H1 (cell line): ENCODE results near the gene TBC1D22A. TPM values are rescaled to one million over a fixed set of nuclear protein-coding genes. Genes with fewer than 3 reads are reported as not detected.

ENCODE experiments used
- CTCF ChIA-PET: fragments of 300-600 bp; sonication (Branson Sonifier 250); formaldehyde crosslinking; loops from one replicate; lab custom pipeline; 2021; ENCODE audit not compliant: partially characterized antibody; lab: Charles Lee
- POLR2A ChIA-PET: fragments of 300-600 bp; sonication (Branson Sonifier 250); formaldehyde crosslinking; loops from one replicate; lab custom pipeline; 2021; ENCODE audit warnings: inconsistent platforms; ENCODE audit not compliant: partially characterized antibody; lab: Charles Lee
- DNase-seq, 2 experiments: peaks; one replicate each; pipeline versions ENCODE4 v3.0.0 to v3.0.0-alpha.2; 2010 to 2022; ENCODE audit warnings: low spot score in 2 of 2, low read depth in 1 of 2, mixed read lengths in 1 of 2
- FAIRE-seq: peaks from 2 replicates; lab custom pipeline; 2011; peaks lifted over from hg19 to GRCh38; lab: Jason Lieb, UNC
- H2AFZ ChIP-seq: 2 replicates; pipeline ENCODE4 v1.8.1; 2012; ENCODE audit warnings: low read length, inconsistent platforms
- H2AK5ac ChIP-seq: 2 replicates; pipeline ENCODE4 v1.6.1; 2013; ENCODE audit warnings: low read depth, low read length
- H2BK120ac ChIP-seq: replicated peaks from 2 replicates; pipeline ENCODE3; 2013; ENCODE audit warnings: low read depth, low read length, inconsistent platforms
- H2BK12ac ChIP-seq: 2 replicates; pipeline ENCODE4 v1.6.1; 2013; ENCODE audit warnings: low read depth, low read length
- H2BK15ac ChIP-seq: 2 replicates; pipeline ENCODE4 v1.6.1; 2013; ENCODE audit warnings: low read length
- H2BK20ac ChIP-seq: 2 replicates; pipeline ENCODE4 v1.6.1; 2013; ENCODE audit warnings: low read length
- H2BK5ac ChIP-seq: 2 replicates; pipeline ENCODE4 v1.6.1; 2013; ENCODE audit warnings: low read depth, low read length
- H3K14ac ChIP-seq: 2 replicates; pipeline ENCODE4 v1.6.1; 2013; ENCODE audit warnings: inconsistent platforms; ENCODE audit not compliant: insufficient read length
- H3K18ac ChIP-seq: 2 replicates; pipeline ENCODE4 v1.6.1; 2013; ENCODE audit warnings: low read length; ENCODE audit errors: extremely low read depth
- H3K23ac ChIP-seq: 2 replicates; pipeline ENCODE4 v1.6.1; 2013; ENCODE audit warnings: inconsistent platforms; ENCODE audit not compliant: insufficient read length
- H3K23me2 ChIP-seq: 2 replicates; pipeline ENCODE4 v1.6.1; 2013; ENCODE audit warnings: low read depth, low read length
- H3K27ac ChIP-seq: 2 replicates; pipeline ENCODE4 v1.6.1; 2011; ENCODE audit warnings: low read depth, low read length, inconsistent platforms
- H3K27me3 ChIP-seq, 4 experiments: replicated peaks in 1 of 4; 1 replicate in 1 of 4; 2 replicates in 3 of 4; pipeline versions ENCODE4 v1.6.1 to v1.8.1; 2011 to 2013; ENCODE audit warnings: low read length in 3 of 4, mild to moderate bottlenecking in 3 of 4, inconsistent platforms in 2 of 4, mixed read lengths in 2 of 4, moderate library complexity in 1 of 4; ENCODE audit not compliant: control insufficient read depth in 3 of 4, insufficient read depth in 3 of 4; ENCODE audit errors: extremely low read depth in 1 of 4
- H3K36me3 ChIP-seq, 4 experiments: 2 replicates each; pipeline versions ENCODE4 v1.6.1 to v1.8.1; 2011 to 2013; ENCODE audit warnings: mild to moderate bottlenecking in 4 of 4, low read length in 3 of 4, moderate library complexity in 2 of 4, control low read depth in 1 of 4, inconsistent platforms in 1 of 4; ENCODE audit not compliant: insufficient read depth in 4 of 4, control insufficient read depth in 2 of 4
- H3K4ac ChIP-seq: replicated peaks from 2 replicates; pipeline ENCODE3; 2013; ENCODE audit warnings: low read length, low read depth, mixed read lengths, inconsistent platforms; ENCODE audit not compliant: insufficient read length
- H3K4me1 ChIP-seq, 4 experiments: replicated peaks in 1 of 4; 1 replicate in 1 of 4; 2 replicates in 3 of 4; pipeline versions ENCODE4 v1.6.1 to v1.8.1; 2011 to 2013; ENCODE audit warnings: low read length in 3 of 4, inconsistent platforms in 2 of 4, mixed read lengths in 1 of 4; ENCODE audit not compliant: insufficient read depth in 4 of 4, control insufficient read depth in 3 of 4
- H3K4me2 ChIP-seq, 2 experiments: 2 replicates each; pipeline versions ENCODE4 v1.6.1 to v1.8.1; 2011 to 2013; ENCODE audit warnings: low read depth in 2 of 2, low read length in 2 of 2, control low read depth in 1 of 2, inconsistent platforms in 1 of 2, mild to moderate bottlenecking in 1 of 2; ENCODE audit not compliant: insufficient read depth in 1 of 2
- H3K4me3 ChIP-seq, 4 experiments: fragments of 200-600, 300-600 bp in 1 of 4; sonication (generic), shearing (Covaris generic), sonication (Bioruptor Twin) in 1 of 4; 2 replicates each; pipeline versions ENCODE4 v1.5.1 to v1.8.1; 2011 to 2016; ENCODE audit warnings: low read length in 4 of 4, low read depth in 3 of 4, control low read depth in 2 of 4, inconsistent platforms in 2 of 4, mild to moderate bottlenecking in 2 of 4, mixed read lengths in 1 of 4, moderate library complexity in 1 of 4; ENCODE audit not compliant: insufficient read depth in 2 of 4; ENCODE audit errors: extremely low read depth in 1 of 4
- H3K56ac ChIP-seq: replicated peaks from 2 replicates; pipeline ENCODE3; 2013; ENCODE audit warnings: low read depth, mild to moderate bottlenecking, mixed read lengths, low read length, inconsistent platforms; ENCODE audit not compliant: insufficient read length
- H3K79me1 ChIP-seq: 2 replicates; pipeline ENCODE4 v1.6.1; 2013; ENCODE audit warnings: low read depth, low read length, control low read depth
- H3K79me2 ChIP-seq, 2 experiments: 2 replicates each; pipeline versions ENCODE4 v1.6.1 to v1.8.1; 2012 to 2013; ENCODE audit warnings: low read length in 2 of 2, mild to moderate bottlenecking in 2 of 2, inconsistent platforms in 1 of 2; ENCODE audit not compliant: insufficient read depth in 2 of 2, control insufficient read depth in 1 of 2
- H3K9ac ChIP-seq, 4 experiments: replicated peaks in 1 of 4; 1 replicate in 1 of 4; 2 replicates in 3 of 4; pipeline versions ENCODE4 v1.6.1 to v1.8.1; 2011 to 2013; ENCODE audit warnings: low read depth in 3 of 4, low read length in 3 of 4, control low read depth in 2 of 4, mild to moderate bottlenecking in 2 of 4, moderate library complexity in 2 of 4, inconsistent platforms in 1 of 4; ENCODE audit errors: extremely low read depth in 1 of 4
- H3K9me3 ChIP-seq, 2 experiments: 2 replicates each; pipeline versions ENCODE4 v1.6.1 to v1.8.1; 2012 to 2013; ENCODE audit warnings: mild to moderate bottlenecking in 2 of 2, moderate library complexity in 2 of 2, control low read depth in 1 of 2, inconsistent platforms in 1 of 2, low read depth in 1 of 2, low read length in 1 of 2, mixed read lengths in 1 of 2; ENCODE audit not compliant: insufficient read depth in 2 of 2
- H4K20me1 ChIP-seq, 2 experiments: replicated peaks in 1 of 2; 2 replicates each; pipeline versions ENCODE3 to v1.8.1; 2011 to 2013; ENCODE audit warnings: inconsistent platforms in 2 of 2, low read length in 2 of 2, mild to moderate bottlenecking in 1 of 2; ENCODE audit not compliant: insufficient read depth in 2 of 2, control insufficient read depth in 1 of 2
- H4K5ac ChIP-seq: 2 replicates; pipeline ENCODE4 v1.6.1; 2013; ENCODE audit warnings: low read length, low read depth, mixed read lengths, inconsistent platforms; ENCODE audit not compliant: insufficient read length
- H4K8ac ChIP-seq: 2 replicates; pipeline ENCODE4 v1.8.0; 2013; ENCODE audit warnings: mild to moderate bottlenecking, moderate library complexity, low read length, inconsistent platforms; ENCODE audit not compliant: insufficient read depth; ENCODE audit errors: extremely low read depth
- H4K91ac ChIP-seq: replicated peaks from 2 replicates; pipeline ENCODE3; 2013; ENCODE audit warnings: low read length, mixed read lengths, inconsistent platforms; ENCODE audit not compliant: insufficient read length
- KDM4A ChIP-seq: IDR thresholded peaks from one replicate; pipeline ENCODE4 v1.7.1; 2012; ENCODE audit warnings: low read depth, mild to moderate bottlenecking, moderate library complexity, low read length, inconsistent platforms; ENCODE audit not compliant: severe bottlenecking
- SP1 ChIP-seq: IDR thresholded peaks from 2 replicates; pipeline ENCODE4 v1.6.1; 2011; ENCODE audit warnings: low read depth, low read length
- TAF1 ChIP-seq: IDR thresholded peaks from 2 replicates; pipeline ENCODE4 v1.6.1; 2011; ENCODE audit warnings: mild to moderate bottlenecking, low read depth, low read length
- WGBS, 2 experiments: shearing (Covaris generic) in 1 of 2; methylation state at CpG; one replicate each; pipeline versions ENCODE4 v1.1.6 to v1.1.7; 2013 to 2015; ENCODE audit warnings: low lambda C conversion rate in 2 of 2, mixed read lengths in 2 of 2, inconsistent platforms in 1 of 2, low coverage in 1 of 2, missing lambda C conversion rate in 1 of 2; ENCODE audit not compliant: insufficient replicate concordance in 2 of 2, insufficient coverage in 1 of 2, insufficient read length in 1 of 2; ENCODE audit errors: extremely low coverage in 1 of 2, missing lambda C conversion rate in 1 of 2; 5-methylcytosine and 5-hydroxymethylcytosine counted together
- polyA plus RNA-seq, 7 experiments: library from polyadenylated mRNA; depleted of rRNA in 3 of 7; stranded (reverse) in 5 of 7; unstranded in 2 of 7; fragments of >200 nt in 5 of 7; fragments of 200-250 nt in 2 of 7; gene quantifications; 1 replicate in 5 of 7; 2 replicates in 1 of 7; 4 replicates in 1 of 7; pipeline versions ENCODE4 v1.2.1 to v1.2.3, GENCODE V29; 2011 to 2013; ENCODE audit warnings: missing spikeins in 2 of 7, mixed read lengths in 2 of 7
- total RNA-seq: library from RNA; stranded (reverse); fragmentation: NEBNext Ultra II Directional; extraction: Animal tissue kit (Norgen Biotek cat#: 25700); gene quantifications from 2 replicates; pipeline ENCODE4 v1.2.1, GENCODE V29; 2021
- TF ChIP-seq, protein P1 (sequence below): IDR thresholded peaks from 2 replicates; pipeline ENCODE4 v1.6.1; 2011; ENCODE audit warnings: low read length, improper control_type of control experiment

The TBC1D22A gene
- total and polyA plus RNA-seq, 2 of the 8 experiments (the other 6 are each of a cell fraction or from before 2014, with no cell fraction given): 11.9 to 18.4 TPM

DNA sequence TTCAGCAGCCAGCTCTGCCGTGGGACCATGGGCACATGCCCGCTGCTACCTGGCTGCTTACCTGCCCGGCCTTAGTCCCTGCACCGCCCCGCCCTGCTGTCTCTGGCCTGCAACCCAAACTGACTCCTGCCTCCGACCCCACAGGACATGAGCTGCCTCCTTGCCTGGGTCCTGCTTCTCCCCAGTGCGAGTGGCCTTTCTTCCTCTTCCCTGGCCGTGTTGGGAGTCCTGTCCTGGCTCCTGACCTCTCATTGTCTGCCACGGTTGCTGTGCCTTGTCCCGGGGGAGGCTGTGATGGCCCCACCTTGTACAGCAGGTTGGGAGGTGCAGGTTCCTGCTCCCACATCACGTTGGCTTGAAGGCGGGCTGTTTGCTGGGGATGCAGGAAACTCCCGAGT is 370.0 kb downstream of the TBC1D22A start:
- ChIA-PET POLR2A (no interaction called here), CTCF (interaction anchor here (1.1 to 1.9 kb wide), 3 partner anchors 11 to 24 kb away, joined by 3 to 6 read pairs (median 4); no protein-coding TSS in a partner anchor)
- DNase-seq (no peak), FAIRE-seq (no peak)
- no peak overlapping the region for H4K5ac ChIP-seq
- no peak overlapping the region for H3K9ac ChIP-seq
- H3K4me1 ChIP-seq: no peaks in the 10 kb centered on the region; a peak in 2 of 7 replicates
- H4K91ac ChIP-seq: no peak overlapping the region
- 0 out of 2 replicates have a peak overlapping the region, but pooled peaks have one; percentile 27 for H2BK12ac ChIP-seq
- H3K18ac ChIP-seq: no peak overlapping the region; the same call in 1 of the 2 replicates
- no peak overlapping the region for H2BK20ac ChIP-seq
- no peak overlapping the region for H3K4me2 ChIP-seq
- no peak overlapping the region for H3K56ac ChIP-seq
- H3K27me3 ChIP-seq: no peaks in the 10 kb centered on the region
- no peak overlapping the region for H3K4ac ChIP-seq
- H3K36me3 ChIP-seq: no peaks in the 10 kb centered on the region
- no peak overlapping the region for H3K14ac ChIP-seq
- H2AFZ ChIP-seq: no peak overlapping the region
- H2BK120ac ChIP-seq: no peak overlapping the region
- WGBS, 2 experiments: 95% methylated on average over 9 of the region's 13 CpGs; no CpG with 5 or more reads in 1 of the 2 experiments
- no peak overlapping the region for H2AK5ac ChIP-seq
- H3K79me1 ChIP-seq: no peaks in the 10 kb centered on the region; the same call in 1 of the 2 replicates
- no peaks in the 10 kb centered on the region for H3K79me2 ChIP-seq
- no peaks in the 10 kb centered on the region for H3K9me3 ChIP-seq
- no peak overlapping the region for H3K23ac ChIP-seq
- H4K20me1 ChIP-seq: no peaks in the 10 kb centered on the region
- H3K27ac ChIP-seq: no peak overlapping the region
- H3K4me3 ChIP-seq: no peak overlapping the region
- no peaks in the 10 kb centered on the region for H3K23me2 ChIP-seq
- no peak overlapping the region for H2BK5ac ChIP-seq
- H4K8ac ChIP-seq: peak overlapping the region; percentile 58; the same call in 1 of the 2 replicates
- no peak for TF ChIP-seq KDM4A
- TF ChIP-seq SP1: no peak
- TF ChIP-seq, protein P1, sequence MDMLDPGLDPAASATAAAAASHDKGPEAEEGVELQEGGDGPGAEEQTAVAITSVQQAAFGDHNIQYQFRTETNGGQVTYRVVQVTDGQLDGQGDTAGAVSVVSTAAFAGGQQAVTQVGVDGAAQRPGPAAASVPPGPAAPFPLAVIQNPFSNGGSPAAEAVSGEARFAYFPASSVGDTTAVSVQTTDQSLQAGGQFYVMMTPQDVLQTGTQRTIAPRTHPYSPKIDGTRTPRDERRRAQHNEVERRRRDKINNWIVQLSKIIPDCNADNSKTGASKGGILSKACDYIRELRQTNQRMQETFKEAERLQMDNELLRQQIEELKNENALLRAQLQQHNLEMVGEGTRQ: no peak
- no peak for TF ChIP-seq TAF1
- no peak overlapping the region for H2BK15ac ChIP-seq
